ENCODE results near the gene CDC6.

The CDC6 gene

DNA sequence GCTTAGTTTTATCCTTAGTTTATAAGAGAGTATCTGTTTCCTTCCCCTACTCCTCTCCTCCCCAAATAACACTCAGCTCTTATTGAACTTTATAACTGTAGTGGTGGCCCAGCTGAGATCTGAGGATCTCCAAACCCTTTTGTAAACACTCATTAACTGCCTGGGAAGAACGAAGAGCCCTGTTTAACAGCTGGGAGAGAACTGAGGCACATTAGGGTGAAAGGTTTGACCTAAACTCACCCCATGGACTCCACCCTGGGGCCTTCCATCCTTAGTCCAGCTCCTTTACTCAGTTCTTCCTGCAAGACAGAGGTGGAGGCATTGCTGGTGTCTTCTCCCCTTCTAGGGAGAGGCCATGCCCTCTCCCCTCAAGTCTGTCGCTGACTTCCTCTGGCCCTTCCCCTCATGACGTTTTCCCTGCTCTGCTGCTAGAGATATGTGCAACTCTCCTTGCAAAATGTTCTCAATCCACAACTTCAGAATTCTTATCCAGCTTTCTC, 20.1 kb downstream of the CDC6 start (continued):
- no peak for TF ChIP-seq ZNF600 (tag by site-specific recombination; IDR thresholded peaks at IDR 0.05)
- no peak for TF ChIP-seq ZNF23 (tag by site-specific recombination; IDR thresholded peaks at IDR 0.05; ENCODE audit: borderline replicate concordance)
- no peak for TF ChIP-seq ZNF529 (tag by site-specific recombination; IDR thresholded peaks at IDR 0.05; ENCODE audit: insufficient replicate concordance)
- TF ChIP-seq, protein P1, sequence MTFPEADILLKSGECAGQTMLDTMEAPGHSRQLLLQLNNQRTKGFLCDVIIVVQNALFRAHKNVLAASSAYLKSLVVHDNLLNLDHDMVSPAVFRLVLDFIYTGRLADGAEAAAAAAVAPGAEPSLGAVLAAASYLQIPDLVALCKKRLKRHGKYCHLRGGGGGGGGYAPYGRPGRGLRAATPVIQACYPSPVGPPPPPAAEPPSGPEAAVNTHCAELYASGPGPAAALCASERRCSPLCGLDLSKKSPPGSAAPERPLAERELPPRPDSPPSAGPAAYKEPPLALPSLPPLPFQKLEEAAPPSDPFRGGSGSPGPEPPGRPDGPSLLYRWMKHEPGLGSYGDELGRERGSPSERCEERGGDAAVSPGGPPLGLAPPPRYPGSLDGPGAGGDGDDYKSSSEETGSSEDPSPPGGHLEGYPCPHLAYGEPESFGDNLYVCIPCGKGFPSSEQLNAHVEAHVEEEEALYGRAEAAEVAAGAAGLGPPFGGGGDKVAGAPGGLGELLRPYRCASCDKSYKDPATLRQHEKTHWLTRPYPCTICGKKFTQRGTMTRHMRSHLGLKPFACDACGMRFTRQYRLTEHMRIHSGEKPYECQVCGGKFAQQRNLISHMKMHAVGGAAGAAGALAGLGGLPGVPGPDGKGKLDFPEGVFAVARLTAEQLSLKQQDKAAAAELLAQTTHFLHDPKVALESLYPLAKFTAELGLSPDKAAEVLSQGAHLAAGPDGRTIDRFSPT (tag by site-specific recombination; IDR thresholded peaks at IDR 0.05), result no peak
- peak; percentile 99 for TF ChIP-seq ZSCAN16 (tag by site-specific recombination; IDR thresholded peaks at IDR 0.05)
- no peak for TF ChIP-seq ZNF169 (tag by site-specific recombination; IDR thresholded peaks at IDR 0.05)
- no peak for TF ChIP-seq ZNF623 (tag by site-specific recombination; IDR thresholded peaks at IDR 0.05)
- TF ChIP-seq ZNF548 (tag by site-specific recombination; IDR thresholded peaks at IDR 0.05), result no peak
- TF ChIP-seq, protein P2, sequence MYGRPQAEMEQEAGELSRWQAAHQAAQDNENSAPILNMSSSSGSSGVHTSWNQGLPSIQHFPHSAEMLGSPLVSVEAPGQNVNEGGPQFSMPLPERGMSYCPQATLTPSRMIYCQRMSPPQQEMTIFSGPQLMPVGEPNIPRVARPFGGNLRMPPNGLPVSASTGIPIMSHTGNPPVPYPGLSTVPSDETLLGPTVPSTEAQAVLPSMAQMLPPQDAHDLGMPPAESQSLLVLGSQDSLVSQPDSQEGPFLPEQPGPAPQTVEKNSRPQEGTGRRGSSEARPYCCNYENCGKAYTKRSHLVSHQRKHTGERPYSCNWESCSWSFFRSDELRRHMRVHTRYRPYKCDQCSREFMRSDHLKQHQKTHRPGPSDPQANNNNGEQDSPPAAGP (tag by site-specific recombination; IDR thresholded peaks at IDR 0.05), result peak; percentile 26; the same call in 1 of the 2 replicates
- no peak for TF ChIP-seq ZNF571 (tag by site-specific recombination; IDR thresholded peaks at IDR 0.05)
- TF ChIP-seq OVOL3 (tag by site-specific recombination; IDR thresholded peaks at IDR 0.05), result 0 out of 2 replicates have a peak, but pooled peaks have one; percentile 73
- TF ChIP-seq, protein P3, sequence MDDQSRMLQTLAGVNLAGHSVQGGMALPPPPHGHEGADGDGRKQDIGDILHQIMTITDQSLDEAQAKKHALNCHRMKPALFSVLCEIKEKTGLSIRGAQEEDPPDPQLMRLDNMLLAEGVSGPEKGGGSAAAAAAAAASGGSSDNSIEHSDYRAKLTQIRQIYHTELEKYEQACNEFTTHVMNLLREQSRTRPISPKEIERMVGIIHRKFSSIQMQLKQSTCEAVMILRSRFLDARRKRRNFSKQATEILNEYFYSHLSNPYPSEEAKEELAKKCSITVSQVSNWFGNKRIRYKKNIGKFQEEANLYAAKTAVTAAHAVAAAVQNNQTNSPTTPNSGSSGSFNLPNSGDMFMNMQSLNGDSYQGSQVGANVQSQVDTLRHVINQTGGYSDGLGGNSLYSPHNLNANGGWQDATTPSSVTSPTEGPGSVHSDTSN (CRISPR knock-in tag; IDR thresholded peaks at IDR 0.05), result no peak
- no peak for TF ChIP-seq ZNF510 (tag by site-specific recombination; IDR thresholded peaks at IDR 0.05; ENCODE audit: insufficient replicate concordance)
- TF ChIP-seq, protein P4, sequence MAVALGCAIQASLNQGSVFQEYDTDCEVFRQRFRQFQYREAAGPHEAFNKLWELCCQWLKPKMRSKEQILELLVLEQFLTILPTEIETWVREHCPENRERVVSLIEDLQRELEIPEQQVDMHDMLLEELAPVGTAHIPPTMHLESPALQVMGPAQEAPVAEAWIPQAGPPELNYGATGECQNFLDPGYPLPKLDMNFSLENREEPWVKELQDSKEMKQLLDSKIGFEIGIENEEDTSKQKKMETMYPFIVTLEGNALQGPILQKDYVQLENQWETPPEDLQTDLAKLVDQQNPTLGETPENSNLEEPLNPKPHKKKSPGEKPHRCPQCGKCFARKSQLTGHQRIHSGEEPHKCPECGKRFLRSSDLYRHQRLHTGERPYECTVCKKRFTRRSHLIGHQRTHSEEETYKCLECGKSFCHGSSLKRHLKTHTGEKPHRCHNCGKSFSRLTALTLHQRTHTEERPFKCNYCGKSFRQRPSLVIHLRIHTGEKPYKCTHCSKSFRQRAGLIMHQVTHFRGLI (tag by site-specific recombination; IDR thresholded peaks at IDR 0.05), result no peak

DNA sequence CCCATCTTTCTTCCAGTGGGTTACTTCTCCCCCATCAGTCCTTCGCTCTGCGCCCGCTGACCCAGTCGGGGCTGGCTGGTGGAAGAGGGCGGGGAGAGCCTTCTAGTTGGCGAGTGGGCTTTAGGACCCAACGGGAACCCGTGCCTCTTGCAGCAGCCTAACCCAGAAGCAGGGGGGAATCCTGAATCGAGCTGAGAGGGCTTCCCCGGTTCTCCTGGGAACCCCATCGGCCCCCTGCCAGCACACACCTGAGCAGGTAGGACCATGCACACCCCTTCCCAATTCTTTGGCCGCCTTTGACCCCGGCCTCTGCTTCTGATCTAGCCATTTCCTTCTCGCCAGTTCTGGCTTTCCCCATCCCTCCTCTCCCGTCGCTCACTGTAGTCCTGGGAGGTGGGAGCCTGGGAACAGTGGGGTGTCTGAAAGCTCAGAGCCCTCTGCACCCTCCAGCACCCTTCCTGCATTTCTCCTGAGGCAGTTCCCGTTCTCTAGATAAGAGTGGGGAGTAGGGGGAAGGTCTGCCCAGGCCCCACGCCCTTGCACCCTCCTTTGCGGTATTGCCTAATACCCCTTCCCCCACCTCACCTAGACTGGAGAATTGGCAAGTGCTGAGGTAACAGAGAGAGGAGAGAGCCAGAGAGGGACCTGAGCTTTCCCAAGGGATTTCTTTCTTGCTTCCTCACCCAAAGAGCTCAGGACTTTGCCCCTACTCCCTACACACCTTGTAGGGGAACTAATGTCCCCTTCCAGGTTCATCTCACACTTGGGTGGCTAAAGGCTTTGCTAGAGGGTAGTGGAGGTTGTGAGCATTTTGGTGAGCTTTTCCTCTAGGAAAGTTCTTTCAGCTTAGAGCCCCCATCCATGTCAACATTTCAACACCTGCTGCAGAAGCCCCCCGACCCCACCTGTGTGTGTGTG, 21.6 kb downstream of the CDC6 start, which contains the start of gene RARA:
TSS of gene RARA (plus strand) at position 150 of the 918 bp plus-strand sequence. CDS start 22,039 bp downstream, outside the sequence.
- Histone ChIP-seq H3K4me1 (ENCODE audit: control insufficient read depth, insufficient read depth, low read length) (peaks cover 29% of the 10 kb centered on the region), H3K27ac (ENCODE audit: extremely low read depth, low read depth, low read length) (peak within 1 kb of the TSS; percentile 70), H3K4me3 (ENCODE audit: low read depth, low read length) (no peak within 1 kb of the TSS), H3K9me3 (ENCODE audit: control insufficient read depth, insufficient read depth, low read depth, low read length) (no peaks in the 10 kb centered on the region), H3K36me3 (ENCODE audit: control insufficient read depth in 2 of 2, insufficient read depth in 1 of 2, low read length in 2 of 2) (peaks cover 5 to 6% of the 10 kb centered on the region in 2 experiments; a peak in 2 of 3 replicates)
- ChIA-PET CTCF (interaction anchor here (0.6 to 16.6 kb wide), 7 partner anchors 9 to 310 kb away, joined by 3 to 453 read pairs (median 4); partner anchors contain the start of gene GJD3), POLR2A (interaction anchor here (0.9 to 3.3 kb wide), 4 partner anchors 12 to 45 kb away, joined by 3 to 19 read pairs (median 5); no protein-coding TSS in a partner anchor)
- TF ChIP-seq ZNF341 (tag by site-specific recombination; IDR thresholded peaks at IDR 0.05; ENCODE audit: low read depth) (0 out of 2 replicates have a peak, but pooled peaks have one; percentile 39), ZNF274 (IDR thresholded peaks at IDR 0.05; ENCODE audit: low read length) (no peak), ZNF274 (tag by site-specific recombination; IDR thresholded peaks at IDR 0.05; ENCODE audit: borderline replicate concordance) (no peak), ZNF202 (tag by site-specific recombination; IDR thresholded peaks at IDR 0.05; ENCODE audit: borderline replicate concordance) (no peak), ZBTB48 (tag by site-specific recombination; IDR thresholded peaks at IDR 0.05) (peak; percentile 11; the same call in 1 of the 2 replicates), ZNF660 (tag by site-specific recombination; IDR thresholded peaks at IDR 0.05) (0 out of 2 replicates have a peak, but pooled peaks have one; percentile 39), ZNF560 (tag by site-specific recombination; IDR thresholded peaks at IDR 0.05; ENCODE audit: borderline replicate concordance) (no peak), ZNF23 (tag by site-specific recombination; IDR thresholded peaks at IDR 0.05; ENCODE audit: borderline replicate concordance) (no peak), ZNF701 (tag by site-specific recombination; IDR thresholded peaks at IDR 0.05) (no peak), ZNF2 (tag by site-specific recombination; IDR thresholded peaks at IDR 0.05) (no peak), ZNF48 (tag by site-specific recombination; IDR thresholded peaks at IDR 0.05) (no peak), ZFHX2 (tag by site-specific recombination; conservative IDR thresholded peaks at IDR 0.05) (0 out of 2 replicates have a peak, but pooled peaks have one; percentile 11), HOXD13 (CRISPR knock-in tag; IDR thresholded peaks at IDR 0.05; ENCODE audit: borderline replicate concordance) (no peak), GLIS2 (tag by site-specific recombination; IDR thresholded peaks at IDR 0.05) (peak; percentile 81), OVOL3 (tag by site-specific recombination; IDR thresholded peaks at IDR 0.05) (no peak)
- TF ChIP-seq, protein P5, sequence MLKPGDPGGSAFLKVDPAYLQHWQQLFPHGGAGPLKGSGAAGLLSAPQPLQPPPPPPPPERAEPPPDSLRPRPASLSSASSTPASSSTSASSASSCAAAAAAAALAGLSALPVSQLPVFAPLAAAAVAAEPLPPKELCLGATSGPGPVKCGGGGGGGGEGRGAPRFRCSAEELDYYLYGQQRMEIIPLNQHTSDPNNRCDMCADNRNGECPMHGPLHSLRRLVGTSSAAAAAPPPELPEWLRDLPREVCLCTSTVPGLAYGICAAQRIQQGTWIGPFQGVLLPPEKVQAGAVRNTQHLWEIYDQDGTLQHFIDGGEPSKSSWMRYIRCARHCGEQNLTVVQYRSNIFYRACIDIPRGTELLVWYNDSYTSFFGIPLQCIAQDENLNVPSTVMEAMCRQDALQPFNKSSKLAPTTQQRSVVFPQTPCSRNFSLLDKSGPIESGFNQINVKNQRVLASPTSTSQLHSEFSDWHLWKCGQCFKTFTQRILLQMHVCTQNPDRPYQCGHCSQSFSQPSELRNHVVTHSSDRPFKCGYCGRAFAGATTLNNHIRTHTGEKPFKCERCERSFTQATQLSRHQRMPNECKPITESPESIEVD (tag by site-specific recombination; IDR thresholded peaks at IDR 0.05), result no peak

Data from HEK293 (cell line).